Renal cortex interstitium (tissue), 11 donors: ENCODE results near the gene AAMP. TPM values are rescaled to one million over a fixed set of nuclear protein-coding genes. Genes with fewer than 3 reads are reported as not detected.

ENCODE experiments used
- DNase-seq, 11 donors: peaks; one replicate each; pipeline ENCODE4 v3.0.0-alpha.2; 2013; ENCODE audit warnings: low read depth in 9 of 11, low spot score in 4 of 11; ENCODE audit errors: extremely low read depth in 1 of 11
- polyA plus RNA-seq, 3 donors: library from polyadenylated mRNA; unstranded; fragments of 120-200 nt; gene quantifications; one replicate each; pipeline ENCODE4 v1.2.1, GENCODE V29; 2013; ENCODE audit not compliant: insufficient read length in 3 of 3

Gene AAMP
- polyA plus RNA-seq, 3 donors: 115 to 132 (median 117) TPM

DNA sequence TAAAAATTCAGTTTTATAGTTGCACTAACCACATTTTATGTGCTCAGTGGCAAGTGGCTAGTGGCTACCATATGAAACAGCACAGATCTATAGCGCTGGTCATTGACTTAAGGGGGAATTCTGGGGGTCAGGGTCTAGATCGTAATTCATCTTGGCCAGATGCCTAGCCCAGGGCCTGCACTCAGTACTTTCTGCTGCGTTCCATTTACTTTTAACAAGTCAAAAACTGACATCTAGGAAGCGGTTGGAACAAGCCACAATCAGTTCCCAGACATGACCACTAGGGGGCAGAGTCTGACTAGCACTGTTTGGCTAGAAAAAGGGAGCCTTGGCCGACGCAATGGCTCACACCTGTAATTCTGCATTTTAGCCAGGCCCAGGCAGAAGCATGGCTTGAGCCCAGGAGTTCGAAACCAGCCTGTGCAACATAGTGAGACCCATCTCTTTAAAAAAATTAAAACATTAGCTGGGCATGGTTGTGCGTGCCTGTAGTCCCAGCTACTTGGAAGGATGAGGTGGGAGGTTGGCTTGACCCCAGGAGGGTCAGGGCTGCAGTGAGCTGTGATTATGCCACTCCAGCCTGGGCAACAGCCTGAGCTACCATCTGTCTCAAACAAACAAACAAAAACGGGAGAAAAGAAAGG, 31.4 kb upstream of the AAMP start:
- DNase-seq: peak in 10 of 11 donors; percentile 79 to 91 (median 86)

DNA sequence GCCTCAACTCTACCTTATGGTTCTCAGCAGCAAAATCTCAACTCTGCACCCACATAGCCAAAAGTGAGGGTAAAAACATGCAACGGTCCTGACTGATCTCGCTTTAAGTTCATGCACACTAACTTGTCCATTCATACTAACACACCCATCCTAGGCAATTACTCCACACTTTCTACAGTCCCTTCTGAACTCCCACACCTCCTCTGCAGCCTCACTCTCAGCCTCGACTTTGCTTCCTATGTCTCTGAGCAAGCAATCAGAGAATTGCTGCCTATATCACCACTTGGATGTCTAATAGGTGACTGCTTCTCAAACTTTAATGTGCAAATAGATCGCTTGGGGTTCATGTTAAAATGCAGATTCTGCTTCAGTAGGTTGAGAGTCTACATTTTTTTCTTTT, 30.2 kb upstream of the AAMP start:
- no peak for DNase-seq

DNA sequence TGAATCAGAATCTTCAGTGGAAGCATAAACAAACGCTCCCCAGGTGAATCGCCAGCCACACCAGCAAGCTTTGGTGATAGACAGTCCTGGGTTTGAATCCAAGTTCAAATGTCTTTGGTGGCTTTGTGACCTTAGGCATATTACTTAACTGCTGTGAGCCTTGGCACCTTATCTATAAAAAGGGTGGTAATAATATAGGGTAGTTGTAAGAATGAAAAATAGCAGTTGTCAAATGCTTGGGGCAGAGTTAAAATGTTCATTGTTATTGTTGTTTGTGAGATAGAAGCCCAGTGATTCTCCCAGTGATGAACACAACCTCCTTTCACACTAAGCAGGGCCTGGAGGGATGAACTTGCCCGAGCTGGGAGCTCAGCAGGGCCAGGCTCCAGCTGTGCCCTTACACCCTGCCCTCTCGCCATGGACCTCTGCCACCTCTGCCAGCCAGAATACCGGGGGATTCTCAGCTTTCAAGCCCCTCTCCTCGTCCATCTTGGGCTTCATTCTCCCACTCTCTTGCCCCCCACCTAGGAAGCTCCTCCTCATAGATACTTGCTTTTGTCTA, 28.5 kb upstream of the AAMP start:
- no peak for DNase-seq

DNA sequence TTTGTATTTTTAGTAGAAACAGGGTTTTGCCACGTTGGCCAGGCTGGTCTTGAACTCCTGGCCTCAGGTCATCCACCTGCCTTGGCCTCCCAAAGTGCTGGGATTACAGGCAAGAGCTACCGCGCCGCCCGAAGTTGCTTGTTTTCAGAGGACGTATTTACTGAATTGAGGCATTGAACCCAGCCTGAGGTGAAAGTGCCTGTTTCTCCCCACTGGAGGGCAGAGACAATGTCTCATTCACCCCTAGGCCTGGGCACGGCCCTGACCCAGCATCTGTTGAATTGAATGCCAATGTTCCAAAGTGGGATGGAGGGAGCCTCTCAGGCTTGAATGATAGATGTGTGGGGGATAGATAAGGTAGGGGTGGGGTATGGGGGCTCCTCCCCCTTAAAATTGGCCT, 26.9 kb upstream of the AAMP start:
- DNase-seq: no peak

DNA sequence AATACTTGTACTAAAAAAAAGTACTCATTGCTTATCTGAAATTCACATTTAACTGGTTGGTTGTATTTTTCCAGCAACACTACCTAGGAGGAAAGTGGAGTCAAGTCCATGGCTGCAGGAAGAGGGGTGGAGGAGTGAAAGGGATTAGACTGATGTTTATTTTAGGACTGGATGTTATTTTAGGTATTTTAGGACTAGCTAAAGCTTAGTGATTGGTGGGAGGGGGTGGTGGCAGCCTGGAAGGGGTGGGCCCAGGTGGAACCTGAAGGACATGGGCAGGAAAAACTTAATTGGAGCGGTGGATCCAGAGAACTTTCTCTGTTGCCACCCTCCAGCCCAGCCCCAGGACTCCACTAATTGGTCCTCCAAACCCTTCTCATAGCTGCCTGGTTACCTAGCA, 26.3 kb upstream of the AAMP start:
- DNase-seq: no peak

DNA sequence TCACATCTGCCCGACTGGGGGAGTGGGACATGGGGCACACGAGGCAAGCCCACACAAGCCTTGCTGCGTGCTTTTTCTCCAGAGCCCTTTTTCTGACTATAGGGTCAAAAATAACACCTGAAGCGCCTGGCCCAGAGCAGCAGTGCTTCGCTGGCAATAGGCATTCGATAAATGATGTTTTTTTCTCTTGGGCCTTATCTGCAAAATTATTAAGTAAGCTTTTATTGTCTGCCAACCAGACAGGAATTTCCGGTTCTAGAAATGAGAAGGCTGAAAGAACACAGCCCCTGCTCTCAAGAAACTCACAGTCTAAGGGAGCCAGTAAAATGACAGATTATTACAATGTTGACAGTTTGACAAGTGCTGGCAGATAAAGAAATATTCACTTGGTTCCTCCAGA, 25.1 kb upstream of the AAMP start:
- no peak for DNase-seq

DNA sequence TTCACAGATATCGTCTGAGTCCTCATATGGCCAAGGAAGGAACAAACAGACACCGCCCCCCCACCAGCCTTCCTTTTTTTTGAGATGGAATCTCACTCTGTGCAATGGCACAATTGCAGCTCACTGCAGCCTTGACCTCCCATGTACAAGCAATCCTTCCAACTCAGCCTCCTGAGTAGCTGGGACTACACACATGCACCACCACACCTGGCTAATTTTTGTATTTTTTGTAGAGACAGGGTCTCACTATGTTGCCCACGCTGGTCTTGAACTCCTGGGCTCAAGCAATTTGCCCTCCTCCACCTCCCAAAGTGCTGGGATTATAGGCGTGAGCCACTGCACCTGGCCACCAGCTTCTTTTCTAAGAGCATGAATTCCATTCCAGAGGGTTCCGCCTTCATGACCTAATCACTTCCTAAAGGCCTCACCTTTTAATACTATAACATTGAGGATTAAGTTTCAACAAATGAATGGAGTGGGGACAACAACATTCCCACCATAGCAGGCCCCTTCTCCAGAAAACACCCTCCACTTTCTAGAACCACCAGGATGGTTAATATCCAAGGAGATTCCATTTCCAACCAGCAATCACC, 24.6 kb upstream of the AAMP start:
- DNase-seq: no peak

DNA sequence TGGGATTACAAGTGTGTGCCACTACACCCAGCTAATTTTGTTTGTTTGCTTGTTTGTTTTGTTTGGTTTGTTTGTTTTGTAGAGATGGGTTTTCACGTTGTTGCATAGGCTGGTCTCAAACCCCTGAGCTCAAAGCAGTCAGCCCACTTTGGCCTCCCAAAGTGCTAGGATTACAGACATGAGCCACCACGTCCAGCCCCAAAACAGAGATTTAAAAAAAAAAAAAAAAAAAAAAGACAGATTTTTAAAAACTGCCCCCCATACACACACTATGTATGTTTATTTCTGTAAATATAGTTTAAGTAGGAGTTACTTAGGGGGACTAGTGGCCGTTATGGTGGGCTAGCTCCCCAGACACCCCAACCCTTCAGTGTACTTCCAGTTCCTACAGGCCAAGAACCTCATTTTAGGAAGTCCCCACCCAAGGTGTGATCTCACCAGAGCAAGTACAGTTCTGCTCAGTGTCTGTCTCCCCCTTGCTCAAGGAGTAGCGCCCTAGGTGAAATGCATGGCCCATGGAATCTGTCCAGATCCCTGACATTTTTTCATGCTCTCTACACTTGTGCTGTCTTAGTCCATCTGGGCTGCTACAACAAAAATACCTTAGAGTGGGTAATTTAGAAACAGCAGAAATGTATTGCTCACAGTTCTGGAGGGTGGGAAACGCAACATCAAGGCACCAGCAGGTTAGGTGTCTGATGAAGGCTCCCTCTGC, 23.9 kb upstream of the AAMP start:
- DNase-seq: no peak

DNA sequence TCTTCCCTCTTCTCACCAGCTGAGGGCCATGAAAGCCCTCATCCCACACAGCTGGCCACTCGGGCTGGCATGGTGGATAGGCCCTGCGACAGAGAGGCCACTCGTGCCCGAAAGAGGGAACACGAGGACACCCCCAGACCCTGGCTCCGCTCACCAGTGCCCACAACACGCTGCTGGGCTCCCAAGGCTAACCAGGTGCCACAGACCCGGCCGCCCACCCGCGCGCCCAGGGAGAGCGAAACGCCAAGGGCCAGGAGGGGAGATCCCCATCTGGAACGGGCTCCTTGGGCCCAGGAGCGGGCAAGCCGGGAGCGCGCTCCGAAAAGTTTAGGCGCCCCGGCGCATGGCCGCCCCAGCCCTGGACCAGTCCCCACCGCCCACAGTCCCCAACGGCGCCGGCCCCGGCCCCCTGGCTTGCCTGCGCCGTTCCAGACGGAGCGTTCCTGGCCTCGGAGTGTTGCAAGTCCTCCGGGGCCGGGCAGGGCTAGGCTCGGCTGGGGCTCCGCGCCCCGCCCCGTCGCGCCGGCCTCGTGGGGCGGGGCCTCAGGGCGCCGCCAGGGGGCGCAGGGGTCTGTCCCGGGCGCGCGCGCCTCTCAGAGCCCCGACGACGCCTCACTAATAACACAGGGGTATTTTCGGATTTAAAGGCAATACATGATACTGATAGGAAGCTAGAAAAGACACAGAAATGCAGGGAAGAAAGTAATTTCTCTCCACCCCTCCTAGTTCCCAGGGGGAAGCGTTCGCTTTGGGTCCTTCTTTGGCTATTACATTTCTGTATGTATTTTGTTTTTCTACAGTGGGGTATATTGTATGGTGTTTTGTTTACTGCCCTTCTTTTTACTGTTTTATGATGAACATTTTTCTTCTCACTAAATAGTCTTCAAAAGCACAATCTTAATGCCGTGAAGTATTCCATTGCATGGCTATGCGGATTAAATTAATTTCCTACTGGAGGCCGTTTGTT, 22.4 kb upstream of the AAMP start, which contains the start of gene TMBIM1:
Gene TMBIM1, minus strand, starts transcription at position 456 of the 967 bp plus-strand sequence. CDS start 10,362 bp downstream, outside the sequence.
- DNase-seq: peak in 3 of 11 donors; percentile 56 to 77 (median 70)

DNA sequence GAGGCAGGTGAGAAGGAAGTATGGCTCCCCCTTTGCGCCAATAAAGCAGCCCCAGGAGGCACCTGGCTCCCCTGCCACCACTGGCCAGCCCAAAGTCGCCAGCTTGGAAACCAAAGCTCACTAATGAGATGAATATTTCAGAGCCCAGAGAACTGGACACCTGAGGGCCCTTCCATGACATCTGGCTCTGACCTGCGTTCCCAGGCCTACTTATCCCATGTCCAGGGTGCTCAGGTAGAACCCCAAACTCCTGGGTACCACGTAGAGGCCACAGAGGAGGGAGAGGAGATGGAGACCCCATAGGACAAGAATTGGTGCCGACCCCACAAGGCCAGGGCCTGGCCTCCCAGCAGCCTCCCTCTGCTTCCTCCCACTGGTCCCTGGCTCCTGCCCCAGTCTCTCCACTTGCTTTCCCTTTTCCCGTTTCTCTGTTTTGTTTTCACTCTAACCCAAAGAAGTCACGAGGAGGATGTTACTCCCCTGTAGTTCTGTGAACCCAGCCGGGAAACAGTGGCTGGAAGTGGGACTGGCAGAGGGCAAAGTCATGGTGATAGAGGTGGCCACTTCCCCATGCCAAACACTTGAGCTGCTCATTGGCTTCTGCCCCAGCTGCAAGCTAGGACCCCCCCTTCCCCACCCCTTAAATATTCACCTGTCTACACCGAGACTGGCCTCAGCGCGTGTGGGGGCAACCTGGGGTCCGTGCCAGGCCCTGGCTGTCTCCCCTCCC, 21.5 kb upstream of the AAMP start:
- no peak for DNase-seq

DNA sequence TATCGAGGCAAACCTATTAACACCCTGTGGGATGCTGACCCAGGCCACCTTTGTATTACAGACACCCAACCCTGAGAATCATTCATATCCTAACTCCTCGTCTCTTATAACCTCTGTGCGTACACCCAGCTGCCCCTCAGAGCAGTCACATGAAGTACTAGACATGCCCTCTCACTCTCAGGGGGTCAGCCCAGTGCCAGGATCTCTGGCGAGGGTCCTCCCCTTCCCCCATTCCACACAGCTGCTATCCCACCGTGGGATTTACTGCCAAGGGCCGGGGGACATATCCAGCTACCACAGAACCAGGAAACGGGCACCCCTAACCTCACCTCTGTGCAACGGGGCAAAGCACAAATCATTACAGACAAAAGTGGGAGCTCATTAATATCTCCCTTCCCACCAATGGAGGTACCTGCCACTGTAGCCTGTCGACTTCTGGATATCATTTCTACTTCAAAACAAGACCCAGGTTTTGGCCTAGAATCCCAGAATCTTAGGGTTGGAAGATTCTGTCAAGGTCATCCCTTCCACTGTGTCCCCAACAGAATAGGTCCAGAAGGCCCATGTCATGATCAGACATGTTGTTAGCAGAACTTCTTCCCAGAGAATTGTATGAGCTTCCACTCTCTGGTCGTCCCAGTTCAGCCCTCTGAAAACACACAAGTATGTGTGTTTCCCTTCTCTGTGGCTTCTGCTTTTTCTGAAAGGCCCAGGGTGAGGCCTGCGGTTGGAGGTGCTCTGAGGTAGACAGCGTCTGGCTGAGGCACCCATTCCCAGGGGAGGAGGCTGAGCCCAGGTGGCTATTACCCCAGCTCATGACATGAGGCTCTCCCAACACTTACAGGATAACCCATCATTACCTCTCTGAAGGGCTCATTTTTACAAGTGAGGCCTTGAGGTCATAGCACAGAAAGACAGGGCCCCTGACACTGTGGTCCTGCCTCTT, 20.7 kb upstream of the AAMP start:
- DNase-seq: no peak

DNA sequence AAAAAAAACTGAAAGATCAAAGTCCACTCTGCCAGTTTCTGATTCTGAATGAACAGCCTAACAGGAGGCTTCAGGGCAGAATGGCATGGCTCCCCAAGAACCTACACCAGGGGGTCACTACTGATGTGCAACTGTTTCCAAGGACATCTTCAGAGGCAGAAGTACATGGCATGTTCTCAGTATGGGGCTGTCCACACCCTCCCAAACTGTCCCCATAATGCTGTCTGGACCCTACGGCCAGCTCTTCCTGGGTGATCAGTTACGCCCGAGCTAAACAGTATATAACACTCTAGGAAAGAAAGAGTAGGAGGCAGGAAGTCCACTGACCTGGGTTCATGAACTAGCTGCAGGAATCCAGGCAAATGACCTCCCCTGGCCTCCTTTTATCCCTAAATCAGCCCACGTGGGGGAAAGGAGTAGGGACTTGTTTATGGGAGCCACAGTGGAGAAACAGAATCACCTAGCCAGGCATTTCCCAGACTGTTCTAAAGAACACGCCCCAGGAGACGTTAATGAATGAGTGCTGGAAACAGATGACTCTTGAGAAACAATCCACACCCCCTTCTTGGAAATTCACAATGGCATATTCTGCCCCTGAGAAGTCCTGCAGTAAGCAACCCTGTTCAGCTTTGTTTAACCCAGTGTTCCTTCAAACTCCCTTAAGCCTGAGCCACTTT, 19.8 kb upstream of the AAMP start:
- no peak for DNase-seq

DNA sequence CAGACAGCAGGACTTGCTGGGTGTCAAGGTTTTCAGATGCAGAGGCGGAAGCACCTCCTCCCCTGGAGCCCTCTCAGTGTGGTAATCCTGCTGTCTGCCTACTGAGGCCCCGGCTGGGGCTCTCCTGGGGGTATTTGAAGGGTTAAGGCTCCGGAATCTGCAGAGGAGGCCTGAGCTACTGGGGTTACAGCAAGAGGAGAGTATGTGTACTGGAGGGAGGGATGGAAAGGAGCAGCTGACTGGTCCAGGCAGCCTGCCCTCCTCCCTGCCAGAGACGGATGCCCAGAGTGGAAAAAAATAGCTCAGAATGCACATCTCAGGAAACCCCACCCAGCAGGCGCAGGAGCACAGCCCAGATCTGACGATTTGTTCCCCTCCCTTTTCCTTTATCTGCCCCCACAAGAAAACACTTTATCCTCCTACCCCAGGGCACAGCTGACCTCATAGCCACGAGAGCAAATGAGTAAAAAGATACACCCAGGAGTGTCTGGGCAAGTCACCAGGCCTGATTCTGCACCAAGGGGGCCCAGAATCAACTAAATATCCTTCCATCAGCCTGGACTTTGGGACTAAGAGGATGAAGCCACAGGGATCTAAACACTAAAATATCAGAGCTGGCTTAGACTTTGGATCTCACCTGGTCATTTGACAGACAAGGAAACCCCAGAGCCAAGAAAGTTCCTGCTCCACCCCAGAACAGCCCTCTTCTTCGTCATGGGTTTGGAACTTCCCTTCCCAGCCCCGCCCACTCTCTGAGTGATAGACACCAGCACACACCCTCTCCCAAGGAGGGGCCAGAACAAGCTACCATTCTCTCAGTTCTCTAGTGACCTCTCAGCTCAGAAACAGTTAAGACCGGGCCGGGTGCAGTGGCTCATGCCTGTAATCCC, 16.9 kb upstream of the AAMP start:
- DNase-seq: peak in 4 of 11 donors; percentile 61 to 78 (median 69)

DNA sequence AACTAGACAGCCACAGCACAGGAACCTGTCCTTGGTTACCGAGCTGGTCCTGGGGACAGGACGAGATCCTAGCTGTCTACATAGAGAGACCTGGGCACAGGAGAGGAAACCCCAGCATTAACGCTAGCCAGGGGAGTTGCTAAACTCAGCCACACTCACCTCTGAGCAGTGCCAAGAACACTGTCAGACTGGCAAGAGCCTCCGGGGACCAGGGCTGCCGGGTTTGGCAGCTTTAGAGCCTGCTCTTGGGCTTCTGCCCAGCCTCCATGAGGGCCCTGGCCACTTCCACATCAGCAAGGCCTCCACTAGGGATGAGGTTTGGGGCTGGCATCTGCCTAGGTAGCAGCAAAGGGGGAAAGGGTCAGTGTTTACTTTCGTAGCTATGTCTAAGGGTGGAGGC, 15.7 kb upstream of the AAMP start:
- DNase-seq: no peak

DNA sequence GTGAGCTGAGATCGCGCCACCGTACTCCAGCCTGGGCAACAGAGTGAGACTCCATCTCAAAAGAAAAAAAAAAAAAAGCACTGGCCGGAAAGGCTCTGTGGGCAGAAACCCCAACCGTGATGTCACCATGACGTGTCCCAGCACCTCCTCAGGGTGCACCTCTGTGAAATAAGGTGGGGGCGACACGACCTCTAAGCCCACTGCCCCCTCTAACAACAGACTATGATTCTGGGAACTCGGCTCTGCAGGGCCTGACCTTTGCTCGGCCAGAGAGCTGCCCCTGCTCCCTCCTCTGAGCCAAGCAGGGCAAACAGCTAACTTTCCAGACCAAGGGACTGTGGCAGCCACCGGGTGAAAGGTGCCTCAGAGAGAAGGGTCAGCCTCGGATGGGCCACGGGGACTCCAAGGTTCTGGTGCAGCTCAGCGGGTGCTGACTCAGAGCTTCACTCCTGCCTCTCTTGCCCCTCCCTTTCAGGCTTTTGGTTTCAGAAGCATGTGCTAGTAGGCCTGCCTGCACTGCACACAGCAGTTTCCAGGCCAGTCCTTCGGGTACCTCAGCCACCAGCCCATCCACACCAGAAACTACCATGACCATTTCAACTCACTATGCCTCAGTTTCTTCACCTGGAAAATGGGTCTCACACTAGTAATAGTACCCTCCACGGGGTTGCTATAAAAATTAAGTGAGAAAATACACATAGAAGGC, 14.3 kb upstream of the AAMP start:
- DNase-seq: no peak
